ENCODE results near the gene PKD1L1.
A peak's percentile ranks its signal among the peaks of the same experiment; 100 is the strongest.

Gene PKD1L1

GRCh38 chr7:47873762-47874161 lies 74.5 kb downstream of the PKD1L1 start:
- DNase-seq, result no peak

DNA sequence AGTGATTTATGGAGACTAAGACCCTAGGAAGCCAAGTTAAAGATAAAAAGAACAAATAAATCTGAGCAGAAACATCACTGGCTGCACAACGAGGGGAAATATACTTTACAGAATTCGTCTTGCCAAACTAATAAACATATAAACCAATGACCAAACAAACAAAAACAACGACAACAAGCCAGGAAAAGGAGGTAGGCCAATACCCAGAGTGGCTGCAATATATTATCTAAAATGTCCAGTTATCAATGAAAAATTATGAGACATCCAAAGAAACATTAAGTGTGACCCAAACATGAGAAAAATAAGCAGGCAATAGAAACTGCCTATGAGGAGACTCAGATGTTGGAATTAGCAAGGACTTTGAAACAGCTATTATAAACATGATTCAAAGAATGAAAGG lies 81.0 kb downstream of the PKD1L1 start:
- no peak for DNase-seq

- no peak for DNase-seq
Measured at GRCh38 chr7:47866120-47866519, 82.1 kb downstream of the PKD1L1 start.

- no peak for DNase-seq
Measured at GRCh38 chr7:47852330-47853245, 95.7 kb downstream of the PKD1L1 start.

DNA sequence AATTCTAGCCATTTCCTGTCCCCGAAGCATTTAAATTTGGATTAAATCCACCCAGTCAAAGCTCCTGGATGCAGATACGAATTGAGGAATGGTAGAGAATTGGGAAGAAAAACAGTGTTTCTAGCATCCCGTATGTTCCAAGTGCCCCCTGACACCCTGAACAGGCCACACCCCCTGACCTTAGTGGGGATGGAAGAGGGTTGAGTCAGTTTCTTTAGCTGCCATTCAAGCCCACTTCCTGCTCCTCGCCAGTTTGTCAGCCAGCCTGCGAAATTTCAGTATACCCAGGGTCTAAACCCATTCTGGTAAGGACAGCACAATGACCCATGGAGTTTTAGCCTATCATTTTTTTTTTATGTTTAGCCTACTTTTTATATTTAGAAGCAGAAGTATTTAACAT lies 101.1 kb downstream of the PKD1L1 start:
- no peak for DNase-seq

DNA sequence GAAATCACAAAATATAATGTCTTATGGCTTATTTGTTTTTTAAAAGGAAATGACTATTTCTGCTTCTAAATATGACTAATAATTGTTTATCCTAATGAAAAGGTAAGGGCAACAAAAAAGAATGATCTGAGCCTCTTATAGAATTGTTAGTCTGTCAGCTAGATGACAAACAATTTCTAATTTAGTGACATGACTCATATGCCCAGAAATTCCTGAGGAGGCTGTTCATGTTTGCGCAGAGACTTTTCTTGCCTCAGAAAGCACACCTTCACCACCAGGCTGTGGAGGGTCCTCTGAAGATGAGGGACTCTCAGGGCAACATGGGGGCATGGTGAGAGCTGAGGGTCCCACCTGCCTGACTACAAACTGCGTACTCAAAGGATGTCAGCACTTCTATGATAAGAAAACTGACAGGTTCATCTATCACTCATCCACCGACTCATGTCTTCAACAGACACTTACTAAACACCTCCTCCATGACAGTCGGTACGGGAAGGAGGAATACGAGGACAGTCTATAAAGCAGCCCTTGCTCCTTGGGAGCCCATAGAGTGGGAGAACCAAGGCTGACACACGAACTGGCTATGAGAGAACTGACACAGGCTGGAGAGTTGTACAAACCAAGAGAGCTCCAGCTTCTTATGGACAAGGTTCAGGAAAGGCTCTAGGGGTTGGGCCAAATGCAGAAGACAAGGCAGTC lies 102.0 kb downstream of the PKD1L1 start:
- no peak for DNase-seq

GRCh38 chr7:47844311-47844710 lies 104.0 kb downstream of the PKD1L1 start:
- no peak for DNase-seq

GRCh38 chr7:47843291-47843690 lies 105.0 kb downstream of the PKD1L1 start:
- no peak for DNase-seq

GRCh38 chr7:47839381-47839780 lies 108.9 kb downstream of the PKD1L1 start:
- no peak for DNase-seq

DNA sequence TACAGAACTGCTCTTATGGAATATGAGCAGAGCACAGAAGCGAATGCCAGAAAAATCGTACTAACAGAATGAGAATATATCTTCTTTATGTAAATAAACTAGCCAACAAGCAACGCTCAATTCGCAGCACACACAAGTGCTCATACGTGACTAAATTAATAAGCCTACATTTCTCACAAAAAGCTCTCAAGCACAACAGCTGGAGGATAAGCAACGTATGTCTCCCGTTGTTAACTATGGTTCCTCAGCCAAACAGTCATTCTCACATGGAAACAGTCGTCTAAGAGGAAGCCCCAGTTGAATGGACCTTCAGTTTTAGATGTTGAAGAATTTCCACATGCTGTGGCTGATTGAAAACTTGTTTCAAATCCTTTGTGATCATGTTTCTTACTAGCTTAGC lies 110.4 kb downstream of the PKD1L1 start:
- DNase-seq, result no peak

GRCh38 chr7:47836503-47837202 lies 111.6 kb downstream of the PKD1L1 start:
- DNase-seq, result no peak

DNA sequence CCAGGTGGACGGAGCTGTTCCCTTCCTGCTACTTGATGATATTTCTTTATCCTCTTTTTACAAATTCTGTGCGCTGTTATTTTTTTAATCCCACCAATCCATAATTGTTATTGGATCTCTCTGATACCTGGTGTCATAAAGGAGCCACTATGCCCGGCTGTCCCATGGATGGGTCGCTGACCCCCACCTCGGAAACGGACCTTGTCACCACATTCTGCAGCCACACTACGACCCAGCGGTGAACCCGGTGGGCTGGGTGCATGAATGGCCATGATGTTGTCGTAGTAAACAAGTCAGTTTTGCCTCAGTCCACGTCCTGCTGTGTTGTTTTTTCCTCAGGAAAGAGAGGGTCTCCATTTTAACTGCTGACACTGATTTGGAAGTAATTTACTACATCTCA lies 112.2 kb downstream of the PKD1L1 start:
- no peak for DNase-seq

- no peak for DNase-seq
Measured at GRCh38 chr7:47833211-47833610, 115.1 kb downstream of the PKD1L1 start.

DNA sequence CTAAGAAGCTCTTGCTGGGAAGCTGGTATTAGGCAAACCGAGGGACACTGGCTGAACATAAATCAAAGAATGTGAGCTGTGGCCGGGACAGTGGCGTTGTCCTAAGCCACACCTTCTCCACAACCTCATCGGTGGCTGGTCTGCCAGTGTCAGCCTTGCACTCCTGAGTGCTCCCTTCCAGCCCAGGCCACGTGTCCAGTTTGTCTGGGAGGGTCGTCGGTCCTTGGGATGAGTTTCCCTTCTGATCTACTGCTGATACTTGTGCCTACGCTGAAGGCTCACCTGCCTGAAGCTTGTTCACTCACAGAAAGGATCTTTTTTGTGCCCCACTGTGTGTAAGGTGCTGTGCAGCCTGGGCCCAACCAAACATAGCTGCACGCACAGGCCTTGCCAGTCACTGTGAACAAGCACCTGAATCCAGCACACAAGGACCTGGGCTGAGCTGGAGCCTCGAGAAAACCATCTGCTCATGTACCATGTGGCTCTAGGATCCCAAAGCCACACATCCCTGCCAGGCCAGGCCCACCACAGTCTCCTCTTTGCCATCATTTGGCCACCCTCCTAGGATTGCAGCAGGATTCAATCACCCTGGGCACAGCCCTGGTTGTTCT lies 116.1 kb downstream of the PKD1L1 start:
- no peak for DNase-seq

DNA sequence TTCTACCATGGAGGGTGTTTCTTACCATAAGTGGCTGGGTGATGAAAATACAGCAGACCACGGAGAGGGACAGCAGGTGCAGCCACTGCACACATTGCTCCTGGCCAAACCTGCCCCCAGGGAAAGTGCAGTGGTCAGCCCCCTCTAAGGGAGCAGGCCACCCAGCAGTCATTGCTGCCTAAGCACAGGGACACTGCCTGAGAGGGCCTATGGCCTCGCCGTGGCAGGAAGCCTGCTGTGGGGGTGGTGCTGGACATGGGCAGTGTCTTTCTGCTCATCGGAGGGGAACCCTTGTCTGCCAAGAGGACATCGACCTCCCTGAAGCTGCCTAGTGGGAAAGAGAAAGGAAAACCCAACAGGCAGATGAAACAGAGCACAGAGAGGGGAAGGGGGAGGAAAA lies 118.3 kb downstream of the PKD1L1 start:
- no peak for DNase-seq

- DNase-seq, result no peak
Measured at GRCh38 chr7:47827871-47828270, 120.4 kb downstream of the PKD1L1 start.

GRCh38 chr7:47827351-47827756 lies 120.9 kb downstream of the PKD1L1 start:
- peak; percentile 28 for DNase-seq

GRCh38 chr7:47826754-47827153 lies 121.5 kb downstream of the PKD1L1 start:
- no peak for DNase-seq

DNA sequence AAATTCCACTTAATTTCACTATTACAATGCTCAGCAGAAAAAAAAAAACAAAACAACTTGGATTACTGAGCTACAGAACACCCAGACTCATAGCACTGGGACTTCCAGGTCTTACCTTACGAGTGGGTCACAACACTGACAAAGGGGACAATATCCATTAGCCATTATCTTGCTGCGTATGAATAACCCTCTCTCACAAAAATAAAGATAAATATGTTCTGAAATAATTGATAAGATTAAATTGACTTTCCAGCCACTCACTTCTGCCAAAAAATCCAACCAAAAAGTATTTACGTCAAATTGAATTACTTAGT lies 128.7 kb downstream of the PKD1L1 start:
- DNase-seq, result no peak

- DNase-seq, result peak; percentile 78
Measured at GRCh38 chr7:47818796-47819606, 129.3 kb downstream of the PKD1L1 start.

DNA sequence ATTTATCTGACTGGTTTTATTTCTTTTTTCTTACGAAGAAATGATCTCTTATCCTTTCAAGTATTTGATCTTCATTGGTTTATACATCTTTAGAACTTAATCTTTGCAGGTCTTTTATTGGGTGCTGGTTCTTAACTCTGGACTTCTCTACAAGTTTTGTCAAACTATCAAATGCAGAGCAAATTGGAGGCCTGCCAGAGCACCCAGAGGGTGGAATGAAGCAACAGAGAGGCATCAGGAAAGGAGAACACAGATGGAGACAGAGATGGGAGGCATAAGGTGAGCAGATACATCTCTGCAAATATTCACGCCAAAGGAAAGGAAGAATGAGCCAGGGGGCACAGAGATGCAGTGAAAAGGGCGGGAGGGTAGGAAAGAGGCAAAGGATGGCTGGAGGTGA lies 130.3 kb downstream of the PKD1L1 start:
- DNase-seq, result no peak

GRCh38 chr7:47816647-47817046 lies 131.6 kb downstream of the PKD1L1 start:
- no peak for DNase-seq
